GM12878 (cell line): ENCODE results near the gene FAM163B. TPM values are rescaled to one million over a fixed set of nuclear protein-coding genes. Genes with fewer than 3 reads are reported as not detected.

Experiments
- ATAC-seq: fragments of 200-7000 bp; cut with Tn5 transposase; 3 replicates; pipeline ENCODE4 v1.9.1; 2020; ENCODE audit warnings: mild to moderate bottlenecking, moderate library complexity
- BruUV-seq: library from RNA; stranded (reverse); fragments of 400-500 nt; replicated peaks from 2 replicates; lab custom pipeline; 2021; lab: Mats Ljungman, UMichigan
- CTCF ChIA-PET: fragments of 300-600 bp; sonication (Branson Sonifier 250); formaldehyde crosslinking; extraction: SDS; loops from one replicate; lab custom pipeline; 2021; ENCODE audit warnings: inconsistent platforms; lab: Yijun Ruan, JAX
- POLR2A ChIA-PET: fragments of 350-600 bp; formaldehyde crosslinking; extraction: SDS; loops from one replicate; lab custom pipeline; 2021; ENCODE audit warnings: inconsistent platforms; lab: Charles Lee
- RAD21 ChIA-PET: fragments of 300-600 bp; sonication (Branson Sonifier 250); formaldehyde crosslinking; loops from one replicate; lab custom pipeline; 2023; ENCODE audit warnings: antibody characterized with exemption; ENCODE audit not compliant: unreplicated experiment; lab: Charles Lee
- SMC1A ChIA-PET: fragments of 300-600 bp; sonication (Branson Sonifier 250); formaldehyde crosslinking; loops from one replicate; lab custom pipeline; 2023; ENCODE audit not compliant: unreplicated experiment, uncharacterized antibody; lab: Charles Lee
- DNase-seq: peaks from one replicate; pipeline ENCODE4 v3.0.0-alpha.2; 2011; ENCODE audit warnings: low read depth, low spot score
- FAIRE-seq: peaks from 3 replicates; lab custom pipeline; 2011; peaks lifted over from hg19 to GRCh38; lab: Jason Lieb, UNC
- H2AFZ ChIP-seq: 2 replicates; pipeline ENCODE4 v1.6.0; 2011; ENCODE audit warnings: low read depth, low read length, control low read depth; ENCODE audit not compliant: control insufficient read depth
- H3K27ac ChIP-seq: 2 replicates; pipeline ENCODE4 v1.5.1; 2011; ENCODE audit warnings: control low read depth; ENCODE audit not compliant: control insufficient read depth, insufficient read depth
- H3K27me3 ChIP-seq, 2 experiments: replicated peaks in 1 of 2; 2 replicates each; pipeline versions ENCODE4 v1.6.0 to v1.6.1; 2011; ENCODE audit warnings: low read length in 1 of 2; ENCODE audit not compliant: control insufficient read depth in 2 of 2, insufficient read depth in 2 of 2
- H3K36me3 ChIP-seq, 2 experiments: 2 replicates each; pipeline ENCODE4 v1.5.1; 2011; ENCODE audit warnings: low read length in 1 of 2; ENCODE audit not compliant: control insufficient read depth in 2 of 2, insufficient read depth in 2 of 2
- H3K4me1 ChIP-seq: 2 replicates; pipeline ENCODE4 v1.6.1; 2011; ENCODE audit warnings: mild to moderate bottlenecking, low read length, moderate library complexity, mixed read lengths; ENCODE audit not compliant: control insufficient read depth, insufficient read depth
- H3K4me2 ChIP-seq: 2 replicates; pipeline ENCODE4 v1.6.0; 2011; ENCODE audit warnings: control low read depth; ENCODE audit not compliant: control insufficient read depth, insufficient read depth
- H3K4me3 ChIP-seq: fragments of 200-600 bp; sonication (generic); 2 replicates; pipeline ENCODE4 v1.5.1; 2016
- H3K79me2 ChIP-seq: 2 replicates; pipeline ENCODE4 v1.6.0; 2011; ENCODE audit warnings: low read length; ENCODE audit not compliant: control insufficient read depth, insufficient read depth
- H3K9ac ChIP-seq: 2 replicates; pipeline ENCODE4 v1.8.0; 2011; ENCODE audit warnings: low read length, control low read depth, mixed read lengths; ENCODE audit not compliant: control insufficient read depth, insufficient read depth
- H3K9me3 ChIP-seq: replicated peaks from 3 replicates; pipeline ENCODE4 v1.5.1; 2011; ENCODE audit warnings: mild to moderate bottlenecking, low read length; ENCODE audit not compliant: control insufficient read depth, insufficient read depth
- H4K20me1 ChIP-seq: 2 replicates; pipeline ENCODE4 v1.6.0; 2011; ENCODE audit not compliant: control insufficient read depth, insufficient read depth
- BACH1 ChIP-seq: fragments of 450-650 bp; IDR thresholded peaks from 2 replicates; pipeline ENCODE4 v1.6.1; 2017; ENCODE audit warnings: mild to moderate bottlenecking, borderline replicate concordance
- CREM ChIP-seq: IDR thresholded peaks from 2 replicates; pipeline ENCODE4 v1.6.1; 2014; ENCODE audit warnings: antibody characterized with exemption, low read depth
- HDAC2 ChIP-seq: fragments of 200-600 bp; sonication (generic); IDR thresholded peaks from 2 replicates; pipeline ENCODE4 v1.6.1; 2017
- HSF1 ChIP-seq: fragments of 150-350 bp; IDR thresholded peaks from 2 replicates; pipeline ENCODE4 v1.6.1; 2014; ENCODE audit warnings: mild to moderate bottlenecking, low read depth, low read length
- IRF3 ChIP-seq: fragments of 450-650 bp; IDR thresholded peaks from 2 replicates; pipeline ENCODE4 v1.6.1; 2014; ENCODE audit warnings: mild to moderate bottlenecking
- MEF2A ChIP-seq: IDR thresholded peaks from 2 replicates; pipeline ENCODE4 v1.6.1; 2011; ENCODE audit warnings: low read depth, mild to moderate bottlenecking, low read length, moderate library complexity; ENCODE audit not compliant: insufficient read depth
- PML ChIP-seq: IDR thresholded peaks from 2 replicates; pipeline ENCODE4 v1.6.1; 2012; ENCODE audit warnings: low read length, inconsistent platforms
- REST ChIP-seq: IDR thresholded peaks from 2 replicates; pipeline ENCODE4 v1.6.1; 2012; ENCODE audit warnings: mild to moderate bottlenecking, low read depth, low read length
- RFX5 ChIP-seq: IDR thresholded peaks from 2 replicates; pipeline ENCODE4 v1.6.1; 2011; ENCODE audit warnings: low read depth, low read length, improper control_type of control experiment
- SRF ChIP-seq, 2 experiments: IDR thresholded peaks; 2 replicates each; pipeline ENCODE4 v1.6.1; 2011; ENCODE audit warnings: low read depth in 2 of 2, low read length in 2 of 2, mild to moderate bottlenecking in 1 of 2, moderate library complexity in 1 of 2
- STAT3 ChIP-seq: IDR thresholded peaks from 2 replicates; pipeline ENCODE4 v1.6.1; 2011; ENCODE audit warnings: low read depth, low read length, improper control_type of control experiment
- TCF7 ChIP-seq: IDR thresholded peaks from 2 replicates; pipeline ENCODE4 v1.6.1; 2014; ENCODE audit warnings: antibody characterized with exemption, borderline replicate concordance
- ZNF207 ChIP-seq: fragments of 450-650 bp; IDR thresholded peaks from 2 replicates; pipeline ENCODE4 v1.6.1; 2014; ENCODE audit warnings: antibody characterized with exemption, mild to moderate bottlenecking, borderline replicate concordance
- ZNF687 ChIP-seq: fragments of 450-650 bp; IDR thresholded peaks from 2 replicates; pipeline ENCODE4 v1.6.1; 2017; ENCODE audit warnings: mild to moderate bottlenecking, moderate library complexity
- WGBS: methylation state at CpG from one replicate; pipeline ENCODE4 v1.1.6; 2016; ENCODE audit warnings: low lambda C conversion rate; ENCODE audit not compliant: insufficient replicate concordance, insufficient coverage; ENCODE audit errors: missing lambda C conversion rate; 5-methylcytosine and 5-hydroxymethylcytosine counted together
- in situ Hi-C: fragments of 300-500 bp; cut with MboI; formaldehyde crosslinking; loops from 9 replicates; pipeline ENCODE4 v1.14.3; 2018; ENCODE audit warnings: mixed read lengths
- intact Hi-C: fragments of 100-400 bp; cut with micrococcal nuclease; formaldehyde crosslinking; loops from one replicate; pipeline ENCODE4 v1.14.2; 2022; ENCODE audit not compliant: unreplicated experiment
- polyA plus RNA-seq, 11 experiments: library from polyadenylated mRNA; depleted of rRNA in 4 of 11; unstranded in 6 of 11; stranded (reverse) in 5 of 11; fragments of >200 nt; fragmentation: Nextera tagmentation in 4 of 11; fragmentation: Illumina TruSeq in 1 of 11; extraction: Ambion mirVana in 4 of 11; extraction: Trizol in 1 of 11; gene quantifications; 1 replicate in 1 of 11; 2 replicates in 10 of 11; pipeline versions ENCODE4 v1.2.1 to v1.2.3, GENCODE V29; 2011 to 2016; ENCODE audit warnings: inconsistent platforms in 2 of 11, missing spikeins in 2 of 11, low read depth in 1 of 11
- total RNA-seq, 4 experiments: library from RNA; depleted of rRNA in 3 of 4; stranded (reverse); fragments of >200 nt in 3 of 4; fragmentation: Illumina TruSeq in 1 of 4; extraction: Trizol in 1 of 4; gene quantifications; 2 replicates each; pipeline versions ENCODE4 v1.2.1 to v1.2.3, GENCODE V29; 2013 to 2021

Gene FAM163B
- total and polyA plus RNA-seq, 10 of the 15 experiments (the other 5 are each of a cell fraction or from before 2014, with no cell fraction given) = not detected

GRCh38 chr9:133538176-133538575 lies 71.0 kb downstream of the FAM163B start:
- no peak overlapping the region for H3K9ac ChIP-seq
- no peak for ATAC-seq
- RAD21 ChIA-PET = no interaction called here
- H3K27me3 ChIP-seq = peaks cover 5 to 7% of the 10 kb centered on the region in 2 experiments; a peak in 2 of 4 replicates
- TF ChIP-seq CREM (no peak), ZNF207 (no peak), ZNF687 (no peak), PML (no peak), STAT3 (no peak), HSF1 (no peak), BACH1 (no peak), HDAC2 (no peak), TCF7 (no peak), IRF3 (no peak), RFX5 (no peak), REST (no peak), SRF (IDR thresholded peaks at IDR 0.05; ENCODE audit: low read depth in 2 of 2, low read length in 2 of 2) (no peak), MEF2A (no peak)
- H3K4me1 ChIP-seq = no peaks in the 10 kb centered on the region; the same call in 1 of the 2 replicates
- H3K4me3 ChIP-seq = no peak overlapping the region
- FAIRE-seq = no peak
- SMC1A ChIA-PET = no interaction called here
- H3K79me2 ChIP-seq = no peaks in the 10 kb centered on the region
- no peaks in the 10 kb centered on the region for H3K9me3 ChIP-seq
- H3K4me2 ChIP-seq = no peak overlapping the region
- H3K36me3 ChIP-seq = no peaks in the 10 kb centered on the region
- H2AFZ ChIP-seq = no peak overlapping the region
- in situ Hi-C loops (loop anchor here (5.0 to 25.0 kb wide), 2 partner anchors 474 to 559 kb away; no protein-coding TSS in a partner anchor), intact Hi-C loops (no loop called here)
- POLR2A ChIA-PET = no interaction called here
- CTCF ChIA-PET = interaction anchor here (0.5 kb wide), 1 partner anchor 350 kb away, joined by 3 read pairs; no protein-coding TSS in a partner anchor
- 37% methylated on average over 14 of the region's 14 CpGs for WGBS
- no peaks in the 10 kb centered on the region for H4K20me1 ChIP-seq
- no peak overlapping the region for H3K27ac ChIP-seq
- no peak for DNase-seq
- no TSS peak for BruUV-seq
